Fibroblast of upper back skin (primary cell): ENCODE measurements around the gene ADAM17.
"Not testable (repeated sequence)": the region's sequence is repeated elsewhere in the genome, so short reads cannot be mapped to it uniquely, and the experiment has no call there.

Experiments
- DNase-seq: peaks from one replicate; pipeline ENCODE4 v3.0.0-alpha.2; 2013

ADAM17 gene

GRCh38 chr2:9565436-9566153 lies 10.0 kb upstream of the ADAM17 start:
- peak; percentile 90 for DNase-seq

- no peak for DNase-seq
Measured at GRCh38 chr2:9560628-9561027, 5.0 kb upstream of the ADAM17 start.

DNA sequence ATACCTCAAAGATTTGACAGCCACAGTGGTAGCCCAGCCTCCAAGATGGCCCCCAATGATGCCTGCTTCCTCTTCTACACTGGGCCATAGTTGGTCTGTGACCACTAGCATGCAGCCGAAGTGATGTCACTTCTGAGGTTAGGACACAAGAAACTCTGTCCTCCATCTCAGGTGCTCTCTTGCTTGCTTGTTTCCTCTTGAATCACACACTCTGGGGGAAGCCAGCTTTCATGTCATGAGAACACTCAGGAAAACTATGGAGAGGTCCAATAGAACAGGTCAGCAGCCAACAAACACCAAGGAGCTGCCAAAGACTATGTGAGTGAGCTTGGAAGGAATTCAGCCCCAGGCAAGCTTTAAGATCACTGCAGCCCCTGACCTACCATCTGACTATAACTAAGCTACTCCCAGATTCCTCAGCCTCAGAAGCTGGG lies 3.3 kb upstream of the ADAM17 start:
- DNase-seq = peak; percentile 84

DNA sequence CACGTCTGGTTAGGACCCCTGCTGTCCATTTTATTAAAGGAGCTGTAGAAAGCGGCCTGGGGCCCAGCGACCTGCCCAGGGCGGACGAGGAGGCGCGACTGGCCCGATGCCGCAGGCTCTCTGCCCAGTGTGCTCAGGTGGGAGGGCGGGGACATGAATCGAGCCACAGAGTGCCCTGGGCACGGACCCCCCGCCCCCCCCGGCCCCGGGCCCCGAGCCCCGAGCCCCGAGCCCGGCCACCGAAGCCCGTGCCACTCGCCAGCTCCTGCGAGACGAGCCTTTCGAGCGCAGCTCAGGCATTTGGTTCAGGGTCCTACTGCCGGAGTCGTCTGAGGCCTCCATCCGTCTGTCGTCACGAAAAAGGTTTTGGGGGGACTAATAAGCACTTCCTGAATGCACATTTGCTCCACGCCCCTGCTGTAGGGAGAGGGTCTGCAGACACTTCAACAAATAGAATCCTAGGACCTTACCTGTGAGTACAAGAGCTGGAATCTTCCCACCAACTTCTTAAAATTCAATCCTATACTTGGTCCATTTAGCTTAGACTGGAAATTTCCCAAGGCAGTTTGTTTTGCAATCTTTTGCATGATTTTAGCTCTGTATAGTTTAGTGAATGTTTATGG lies 602 bp upstream of the ADAM17 start:
- DNase-seq = no peak

- DNase-seq = peak; percentile 75
Measured at GRCh38 chr2:9554921-9555296, 721 bp downstream of the ADAM17 start.

DNA sequence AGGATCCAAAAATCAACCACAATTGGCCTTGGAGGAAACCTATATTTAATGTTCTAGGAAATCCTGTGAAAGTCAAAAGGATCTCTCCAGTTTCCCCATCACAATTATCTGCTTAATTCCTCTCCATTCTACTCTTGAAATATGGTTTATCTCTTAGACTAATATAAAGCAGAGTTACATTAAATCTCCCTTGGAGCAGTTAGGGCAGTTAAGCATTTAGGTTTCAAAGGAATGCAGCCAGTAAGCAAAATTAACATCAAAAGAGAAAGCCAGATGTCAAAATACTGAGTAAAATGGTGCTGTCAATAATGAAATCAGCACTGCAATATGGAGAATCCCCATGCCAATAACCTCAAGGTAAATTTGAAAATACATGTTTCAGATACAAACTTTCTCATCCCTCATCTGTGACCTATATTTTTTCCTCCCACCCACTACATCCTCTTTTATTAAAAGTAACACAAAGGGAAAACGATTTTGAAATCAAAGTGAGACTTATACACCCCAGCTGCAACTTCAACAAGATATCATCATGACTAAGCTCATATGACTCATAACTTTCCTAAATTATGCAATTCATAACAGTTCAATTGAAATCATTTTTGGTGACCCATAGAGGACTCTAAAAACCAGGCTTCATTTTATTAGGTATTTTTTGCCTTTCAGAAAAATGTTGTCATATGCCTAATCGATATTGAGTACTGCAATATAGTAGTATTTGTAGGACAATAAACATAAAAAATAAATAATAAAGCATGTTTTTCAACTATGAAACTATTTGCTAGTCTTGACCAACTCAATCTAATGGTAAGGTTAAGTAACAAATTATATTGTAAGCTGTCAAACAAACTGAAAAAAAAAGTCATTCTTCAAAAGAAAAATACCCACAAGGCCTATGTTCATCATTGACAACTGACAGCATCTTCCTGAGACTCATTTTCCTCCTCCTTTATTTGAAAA lies 3.1 kb downstream of the ADAM17 start:
- DNase-seq = peak; percentile 78

GRCh38 chr2:9550859-9551391 lies 4.7 kb downstream of the ADAM17 start:
- not testable (repeated sequence) for DNase-seq

DNA sequence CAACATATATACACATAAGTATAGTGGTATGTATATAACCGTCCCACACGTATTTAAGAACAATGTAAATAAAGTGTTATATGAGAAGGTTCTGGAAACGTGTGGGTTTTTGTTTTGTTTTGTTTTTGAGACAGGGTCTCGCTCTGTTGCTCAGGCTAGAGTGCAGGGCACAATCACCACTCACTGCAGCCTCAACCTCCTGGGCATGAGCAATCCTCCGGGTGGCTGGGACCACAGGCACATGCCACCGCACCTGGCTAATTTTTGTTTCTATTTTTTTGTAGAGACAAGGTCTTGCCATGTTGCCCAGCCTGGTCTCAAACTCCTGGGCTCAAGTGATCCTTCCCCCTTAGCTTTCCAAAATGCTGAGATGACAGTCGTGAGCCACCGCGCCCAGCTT lies 6.2 kb downstream of the ADAM17 start:
- DNase-seq = no peak

DNA sequence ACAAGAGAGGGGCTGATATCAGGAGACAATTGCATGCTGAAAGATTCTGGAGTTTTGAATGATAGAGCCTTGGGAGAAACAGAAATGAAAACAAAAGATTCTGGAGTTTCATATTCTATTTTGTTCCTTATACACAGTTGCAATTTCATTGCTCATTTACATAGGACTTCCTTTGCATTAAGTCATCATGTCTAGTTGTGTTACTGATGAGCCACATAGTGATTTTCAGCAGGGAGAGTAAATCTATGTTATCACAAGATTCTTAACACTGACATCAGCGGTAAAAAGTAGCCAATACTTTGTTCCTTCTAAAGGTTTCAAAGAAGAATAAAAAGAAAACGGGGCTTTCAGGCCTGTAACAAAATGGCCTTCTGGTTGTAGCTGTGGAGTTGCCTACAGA lies 7.1 kb downstream of the ADAM17 start:
- DNase-seq = peak; percentile 18

- peak; percentile 41 for DNase-seq
Measured at GRCh38 chr2:9547262-9547991, 8.2 kb downstream of the ADAM17 start.

- no peak for DNase-seq
Measured at GRCh38 chr2:9545502-9545901, 10.1 kb downstream of the ADAM17 start.

- DNase-seq = no peak
Measured at GRCh38 chr2:9543557-9543956, 12.1 kb downstream of the ADAM17 start.

DNA sequence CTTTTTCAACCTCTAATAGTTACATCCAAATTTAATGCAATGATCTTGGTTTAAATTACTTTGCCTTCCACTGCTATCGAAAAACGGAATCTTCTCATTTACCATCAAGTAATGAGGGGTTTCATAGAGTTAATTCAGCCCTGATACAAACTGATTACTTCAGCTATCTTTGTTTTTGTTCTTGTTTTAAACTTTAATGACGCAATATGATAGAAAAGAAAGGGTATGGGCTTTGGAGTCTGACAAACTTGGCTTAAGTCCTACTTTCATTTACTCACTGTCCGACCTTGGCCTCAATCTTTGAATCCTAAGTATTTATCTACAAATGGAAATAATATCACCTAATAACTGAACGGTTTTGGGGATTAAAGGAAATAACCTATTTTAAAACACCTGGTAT lies 16.1 kb downstream of the ADAM17 start:
- no peak for DNase-seq

DNA sequence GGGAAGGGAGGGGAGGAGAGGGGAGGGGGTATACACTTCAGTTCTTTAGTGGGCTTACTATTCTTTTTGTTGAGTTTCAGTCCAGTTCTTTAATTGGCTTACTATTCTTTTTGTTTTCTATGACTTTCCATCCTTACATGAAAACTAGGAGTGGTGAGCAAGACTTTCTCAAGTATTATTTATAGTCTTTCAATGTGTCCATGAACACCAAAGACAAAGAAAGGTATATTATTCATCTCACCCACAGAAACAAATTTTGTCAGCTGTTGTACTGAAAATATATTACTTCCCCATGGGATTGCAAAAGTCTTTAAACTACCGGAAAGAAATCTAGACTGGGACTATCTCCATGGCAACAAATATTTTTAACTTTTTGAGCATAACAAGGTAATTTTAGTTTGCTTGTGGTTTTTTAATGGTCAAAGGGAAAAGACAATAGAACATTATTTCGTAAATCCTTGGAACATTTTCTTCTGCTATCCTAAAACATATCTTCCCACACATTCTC lies 17.6 kb downstream of the ADAM17 start:
- DNase-seq = peak; percentile 87

DNA sequence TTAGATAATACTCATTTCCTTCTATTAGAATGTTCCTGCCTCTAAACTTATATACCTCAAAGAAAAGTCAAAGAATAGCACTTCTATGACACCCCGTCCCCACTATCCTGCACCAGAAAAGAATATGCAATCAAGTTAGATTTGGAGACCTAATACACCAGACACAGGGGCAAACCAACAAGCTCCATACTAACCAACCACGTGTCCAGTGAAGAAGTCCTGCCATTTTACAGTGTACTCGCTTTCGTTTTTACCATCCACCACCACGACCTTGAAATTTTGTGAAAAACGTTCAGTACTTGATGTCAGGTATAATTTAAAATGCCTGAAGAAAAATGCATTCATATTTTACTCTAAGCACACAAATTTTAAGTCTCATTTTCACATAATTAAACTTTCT lies 19.1 kb downstream of the ADAM17 start:
- no peak for DNase-seq

GRCh38 chr2:9535177-9535576 lies 20.5 kb downstream of the ADAM17 start:
- DNase-seq = no peak

- DNase-seq = no peak
Measured at GRCh38 chr2:9533663-9534062, 22.0 kb downstream of the ADAM17 start.

GRCh38 chr2:9532421-9532820 lies 23.2 kb downstream of the ADAM17 start:
- DNase-seq = no peak

DNA sequence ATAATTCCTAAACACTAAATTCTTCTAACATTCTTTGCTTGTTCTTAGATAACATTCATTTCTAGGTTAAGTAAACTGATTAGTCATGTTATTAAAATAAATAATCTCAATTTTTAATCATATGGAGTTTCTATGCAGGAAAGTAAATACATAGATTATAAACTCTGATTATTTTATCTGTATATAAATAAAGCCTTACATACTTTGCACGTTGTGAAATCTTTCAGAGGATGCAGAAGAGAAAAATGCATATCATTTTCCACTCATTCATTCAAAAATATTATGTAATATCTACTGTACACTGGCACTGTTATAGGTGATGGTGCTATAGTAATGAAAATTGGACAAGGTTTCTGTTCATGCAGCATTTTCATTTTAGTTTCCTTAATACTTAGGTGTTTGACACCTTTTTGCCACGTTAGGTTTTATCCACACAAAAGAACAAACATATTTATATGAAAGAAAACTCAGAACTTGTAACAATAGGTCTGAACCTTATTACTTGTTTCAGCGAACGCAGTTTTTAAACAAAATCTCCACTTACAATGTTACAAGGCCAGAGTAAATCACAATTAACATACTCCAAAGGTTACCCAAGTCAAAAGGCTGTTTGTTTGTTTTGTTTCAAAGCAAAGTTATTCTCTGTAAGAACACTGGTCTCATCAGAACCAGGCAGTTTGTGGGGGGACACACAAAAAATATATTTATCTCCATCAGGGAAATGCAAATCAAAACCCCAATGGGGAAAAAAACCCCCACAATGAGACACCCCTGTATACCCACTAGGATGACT lies 27.4 kb downstream of the ADAM17 start:
- DNase-seq = no peak

DNA sequence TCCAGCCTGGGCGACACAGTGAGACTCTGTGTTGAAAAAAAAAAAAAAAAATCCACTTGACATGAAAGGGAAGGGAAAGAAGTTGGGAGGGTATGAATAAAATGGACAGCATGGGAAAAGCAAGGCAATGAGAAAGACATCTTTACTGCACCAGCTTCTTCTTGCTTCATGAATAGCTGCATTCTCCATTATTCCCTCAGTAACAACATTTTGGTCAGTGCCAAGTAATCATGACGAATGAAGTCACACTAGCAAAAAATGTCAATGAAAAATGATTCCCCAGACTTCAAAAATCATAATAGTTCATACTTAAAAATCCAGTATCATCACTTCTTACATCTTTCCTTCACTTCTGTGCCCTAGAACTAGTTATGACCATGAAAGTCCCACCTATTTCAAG lies 30.4 kb downstream of the ADAM17 start:
- no peak for DNase-seq

- no peak for DNase-seq
Measured at GRCh38 chr2:9524291-9524690, 31.3 kb downstream of the ADAM17 start.

GRCh38 chr2:9519250-9519649 lies 36.4 kb downstream of the ADAM17 start:
- peak; percentile 13 for DNase-seq
